Aorta (tissue), 5 donors: ENCODE data around the gene JHY. TPM values are rescaled to one million over a fixed set of nuclear protein-coding genes. Genes with fewer than 3 reads are reported as not detected.
A peak's percentile ranks its signal among the peaks of the same experiment; 100 is the strongest.

Source experiments
- ATAC-seq: fragments of 200-7000 bp; cut with Tn5 transposase; one replicate; pipeline ENCODE4 v1.9.1; 2022; ENCODE audit warnings: moderate library complexity; ENCODE audit not compliant: low FRiP score
- DNase-seq, 2 donors: peaks; one replicate each; pipeline ENCODE4 v3.0.0-alpha.2; 2020
- H3K27ac ChIP-seq, 2 donors: one replicate each; pipeline ENCODE4 v1.5.1; 2013; ENCODE audit warnings: low read length in 2 of 2, mild to moderate bottlenecking in 2 of 2, moderate library complexity in 2 of 2, control low read depth in 1 of 2, inconsistent platforms in 1 of 2, low read depth in 1 of 2
- H3K27me3 ChIP-seq, 2 donors: one replicate each; pipeline ENCODE4 v1.6.1; 2013; ENCODE audit warnings: control low read depth in 1 of 2, low read length in 1 of 2, mild to moderate bottlenecking in 1 of 2, moderate library complexity in 1 of 2; ENCODE audit not compliant: insufficient read depth in 2 of 2, control insufficient read depth in 1 of 2
- H3K36me3 ChIP-seq, 2 donors: one replicate each; pipeline ENCODE4 v1.6.1; 2013; ENCODE audit warnings: control low read depth in 1 of 2, low read length in 1 of 2, mild to moderate bottlenecking in 1 of 2; ENCODE audit not compliant: insufficient read depth in 2 of 2, control insufficient read depth in 1 of 2
- H3K4me1 ChIP-seq, 2 donors: one replicate each; pipeline ENCODE4 v1.6.1; 2013; ENCODE audit warnings: low read length in 2 of 2, control low read depth in 1 of 2, mild to moderate bottlenecking in 1 of 2, moderate library complexity in 1 of 2; ENCODE audit not compliant: insufficient read depth in 2 of 2, control insufficient read depth in 1 of 2
- H3K4me3 ChIP-seq, 2 donors: one replicate each; pipeline ENCODE4 v1.5.1; 2013; ENCODE audit warnings: low read length in 2 of 2, control low read depth in 1 of 2, mild to moderate bottlenecking in 1 of 2
- H3K9me3 ChIP-seq: one replicate; pipeline ENCODE4 v1.6.1; 2013; ENCODE audit warnings: mild to moderate bottlenecking, low read length; ENCODE audit not compliant: control insufficient read depth
- WGBS, 2 donors: extraction: QIAGEN DNeasy Blood & Tissue Kit; methylation state at CpG; one replicate each; pipeline ENCODE4 v1.1.7; 2013; 5-methylcytosine and 5-hydroxymethylcytosine counted together
- intact Hi-C, 2 donors: fragments of 100-400 bp; cut with DNase I; formaldehyde crosslinking; loops; one replicate each; pipeline versions ENCODE4 v1.14.2 to v1.15.0; 2022
- long read RNA-seq, 2 donors: library from polyadenylated mRNA; unstranded; transcript quantifications; one replicate each; pipeline ENCODE4 v2.0.0, GENCODE V29; 2020 to 2021
- polyA plus RNA-seq, 2 donors: library from polyadenylated mRNA; stranded (reverse); fragments of 200-250 nt; gene quantifications; one replicate each; pipeline ENCODE4 v1.2.3, GENCODE V29; 2013
- total RNA-seq, 2 donors: library from RNA; stranded (reverse); fragmentation: NEBNext Ultra II Directional; extraction: Animal tissue kit (Norgen Biotek cat#: 25700); gene quantifications; one replicate each; pipeline ENCODE4 v1.2.1, GENCODE V29; 2021
- donor health status: healthy with polysubstance abuse.
- donor health status: Bipolar disorder and iron deficiency.
- donor health status: DM: no; HTN: no; CAD: no.
- donor health status: DM: no; HTN: no; CAD: no.
- donor health status: DM: yes; HTN: yes; CAD: no.

JHY gene
- total RNA-seq (1 to 10 TPM; 6.1 to 7.1 TPM), polyA plus RNA-seq (1 to 10 TPM; 1.8 to 3.3 TPM)
- long read RNA-seq, donor 1, partial matches to known transcripts, result 3 of 10 reads
- long read RNA-seq, donor 1, other reads (novel, unspliced or antisense), result 5 of 10 reads
- long read RNA-seq, donor 2, partial matches to known transcripts, result 5 of 10 reads
- long read RNA-seq, donor 2, other reads (novel, unspliced or antisense), result 4 of 10 reads

DNA sequence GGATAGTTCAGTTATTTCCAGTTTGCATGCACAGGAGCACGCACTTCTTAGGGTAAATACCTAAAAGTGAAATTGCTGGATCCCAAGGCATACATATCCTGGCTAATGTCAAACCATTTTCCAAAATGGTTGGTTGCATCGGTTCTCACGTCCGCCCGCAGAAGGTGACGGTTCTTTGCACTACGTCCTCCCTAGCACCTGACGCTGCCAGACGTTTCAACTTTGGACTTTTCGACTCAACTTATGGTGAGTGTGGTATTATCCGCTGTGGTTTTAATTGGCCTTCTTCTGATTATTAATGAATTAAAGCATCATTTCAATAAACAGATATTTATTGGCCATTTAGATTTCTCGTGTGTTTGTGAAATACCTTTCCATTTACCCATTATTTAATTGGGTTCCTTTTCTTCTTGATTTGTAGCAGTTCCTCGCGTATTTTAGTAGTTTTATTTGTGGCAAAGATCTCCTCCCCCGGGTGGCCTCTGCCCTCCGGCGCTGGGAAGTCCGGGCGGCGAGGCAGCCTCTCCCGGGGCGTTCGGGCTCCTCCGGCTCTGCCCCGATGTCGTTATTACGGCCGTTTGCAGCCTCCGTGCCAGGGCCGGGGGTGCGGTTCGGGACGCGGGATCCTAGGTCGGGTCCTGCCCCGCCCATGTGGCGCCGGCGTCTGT lies at the start of gene JHY:
Gene JHY (plus strand): TSS at position 571 of the 668 bp plus-strand sequence. CDS start 3,091 bp downstream, outside the sequence.
- Histone ChIP-seq H3K9me3 (no peaks in the 10 kb centered on the region), H3K27ac (peak within 1 kb of the TSS in 1 of 2 donors; percentile 30), H3K36me3 (no peaks in the 10 kb centered on the region), H3K4me1 (no peaks in the 10 kb centered on the region), H3K27me3 (no peaks in the 10 kb centered on the region), H3K4me3 (peak within 1 kb of the TSS; percentile 66 to 68)
- intact Hi-C loops, result no loop called here
- peak in 1 of 2 donors; percentile 75 for DNase-seq
- ATAC-seq, result peak; percentile 74
- 24 to 27% methylated on average over 36 to 39 of the region's 39 CpGs for WGBS, 2 donors

DNA sequence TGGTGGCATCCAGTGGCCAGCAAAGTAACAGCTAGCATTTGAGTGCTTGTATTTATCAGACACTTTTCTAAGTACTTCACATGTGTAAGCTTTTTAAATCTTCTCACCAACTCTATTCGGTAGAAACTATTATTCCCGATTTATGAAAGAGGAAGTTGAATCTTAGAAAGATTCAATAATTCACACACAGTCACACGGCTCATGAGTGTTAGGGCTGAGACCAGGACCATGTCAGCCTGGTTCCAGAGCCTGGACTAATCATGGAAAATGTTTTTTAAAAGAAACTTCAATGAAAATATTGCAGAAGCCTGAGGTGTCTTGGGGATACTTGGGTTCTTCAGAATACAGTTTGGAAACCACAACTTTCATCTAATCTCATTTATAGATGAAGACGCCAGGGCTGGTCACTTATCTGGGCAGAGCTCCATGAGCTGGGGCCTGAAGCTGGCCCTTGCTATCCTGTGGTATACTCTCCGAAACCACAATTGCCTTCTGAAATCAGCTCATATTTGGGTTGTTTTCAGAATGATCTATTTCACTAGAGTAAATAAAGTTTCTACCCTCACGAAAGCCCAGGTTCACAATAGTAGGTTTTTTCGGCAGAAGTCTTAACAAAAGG lies 48.6 kb upstream of the JHY start:
- H3K27ac ChIP-seq, result no peak overlapping the region
- no peak overlapping the region for H3K4me3 ChIP-seq
- DNase-seq (no peak), ATAC-seq (no peak)
- H3K4me1 ChIP-seq, result no peaks in the 10 kb centered on the region
- intact Hi-C loops, result no loop called here
- no peaks in the 10 kb centered on the region for H3K36me3 ChIP-seq
- 83% methylated on average over 7 of the region's 7 CpGs for WGBS, 2 donors
- H3K27me3 ChIP-seq, result no peaks in the 10 kb centered on the region
- H3K9me3 ChIP-seq, result no peaks in the 10 kb centered on the region

DNA sequence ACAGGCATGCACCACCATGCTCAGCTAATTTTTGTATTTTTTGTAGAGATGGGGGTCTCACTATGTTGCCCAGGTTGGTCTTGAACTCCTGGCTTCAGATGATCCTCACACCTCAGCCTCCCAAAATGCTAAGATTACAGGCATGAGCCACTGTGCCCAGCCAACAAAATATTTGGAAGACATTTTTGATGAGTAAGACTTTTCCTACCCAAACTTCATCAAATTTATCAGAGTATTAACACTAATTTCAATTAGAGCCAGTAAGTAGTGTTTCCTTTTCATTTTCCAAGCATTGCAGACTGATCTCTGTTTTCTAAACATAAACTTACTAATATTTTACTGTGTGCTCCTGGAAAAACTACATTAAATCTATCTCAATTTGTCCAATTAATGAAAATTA lies 45.6 kb upstream of the JHY start:
- intact Hi-C loops, result no loop called here
- DNase-seq (no peak), ATAC-seq (no peak)
- Histone ChIP-seq H3K4me3 (no peak overlapping the region), H3K4me1 (no peaks in the 10 kb centered on the region), H3K27me3 (no peaks in the 10 kb centered on the region), H3K36me3 (no peaks in the 10 kb centered on the region), H3K9me3 (no peaks in the 10 kb centered on the region), H3K27ac (no peak overlapping the region)

DNA sequence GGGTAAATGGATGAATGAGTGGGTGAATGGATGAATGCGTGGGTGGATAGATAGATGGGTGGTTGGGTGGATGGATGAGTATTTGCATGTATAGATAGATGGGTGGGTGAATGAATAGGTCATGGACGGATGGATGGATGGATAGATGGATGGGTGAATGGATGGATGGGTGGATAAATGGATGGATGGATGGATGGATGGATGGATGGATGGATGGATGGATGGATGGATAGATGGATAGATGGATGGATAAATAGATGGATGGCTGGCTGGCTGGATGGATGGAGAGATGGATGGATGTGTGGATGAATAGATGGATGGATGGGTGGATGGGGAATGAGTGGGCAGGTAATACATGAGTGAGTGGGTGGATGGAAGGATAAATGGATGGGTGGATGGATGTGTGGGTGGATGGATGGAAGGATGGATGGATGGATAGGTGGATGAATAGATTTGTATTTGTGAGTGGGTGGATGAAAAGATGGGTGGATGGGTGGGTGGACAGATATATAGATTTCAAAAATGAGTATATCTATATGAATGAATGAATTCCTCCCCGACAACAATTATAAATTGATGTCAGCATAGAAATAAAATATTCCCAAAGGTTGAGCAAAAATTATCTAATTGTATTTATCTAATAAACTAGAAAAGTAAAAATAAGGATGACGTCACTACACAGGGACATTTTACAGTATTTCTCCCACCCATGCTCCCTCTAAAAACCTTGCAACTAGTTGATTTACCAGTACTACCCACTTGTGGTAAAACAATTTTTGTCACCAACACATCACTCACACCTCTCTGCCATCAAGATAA lies 44.8 kb upstream of the JHY start:
- no peaks in the 10 kb centered on the region for H3K9me3 ChIP-seq
- WGBS, 2 donors, result 89% methylated on average over 4 of the region's 4 CpGs
- no peak overlapping the region for H3K27ac ChIP-seq
- intact Hi-C loops, result no loop called here
- no peak for DNase-seq
- H3K36me3 ChIP-seq, result no peaks in the 10 kb centered on the region
- no peak for ATAC-seq
- H3K27me3 ChIP-seq, result no peaks in the 10 kb centered on the region
- no peak overlapping the region for H3K4me3 ChIP-seq
- no peaks in the 10 kb centered on the region for H3K4me1 ChIP-seq

DNA sequence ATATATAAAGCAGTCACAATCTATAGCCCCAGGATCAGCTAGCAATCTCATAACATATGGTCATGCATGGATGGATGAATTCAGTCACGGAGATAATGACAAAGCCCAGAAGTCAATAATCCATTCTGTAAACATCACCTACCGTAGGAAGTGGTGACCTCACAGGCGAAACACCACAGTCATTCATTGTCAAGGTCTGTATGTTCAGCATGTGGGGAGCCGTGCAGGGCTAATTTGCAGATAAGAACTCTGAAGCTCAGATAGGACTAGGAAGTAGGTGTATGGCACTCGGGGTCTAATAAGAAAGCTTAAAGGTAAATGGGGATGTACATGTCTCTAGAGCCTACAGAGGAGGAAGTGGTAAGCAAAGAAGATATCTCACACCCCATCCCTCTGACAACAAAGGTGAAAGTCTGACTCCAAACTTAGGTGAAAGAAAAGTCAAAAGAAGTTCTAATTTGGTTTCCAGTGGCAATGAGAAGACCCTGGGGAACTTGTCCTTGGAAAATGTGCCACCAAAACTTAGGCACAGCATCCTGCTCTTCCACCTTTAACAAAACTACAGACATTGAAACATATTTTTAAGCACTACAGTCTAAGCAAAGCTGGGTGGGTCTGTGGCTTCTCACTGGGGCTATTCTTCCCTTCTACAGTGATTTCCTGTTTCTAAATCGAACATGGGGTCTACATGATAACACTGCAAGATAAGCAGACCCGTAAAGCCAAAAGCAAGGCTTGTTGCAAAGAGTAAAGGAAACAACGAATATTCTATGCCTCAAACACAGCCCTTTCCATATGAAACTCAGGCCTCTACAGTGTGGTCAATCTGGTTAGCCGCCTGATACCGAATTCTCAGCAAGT lies 39.0 kb upstream of the JHY start:
- no peak overlapping the region for H3K27ac ChIP-seq
- no peaks in the 10 kb centered on the region for H3K36me3 ChIP-seq
- 63 to 65% methylated on average over 10 of the region's 10 CpGs for WGBS, 2 donors
- no peak overlapping the region for H3K4me3 ChIP-seq
- ATAC-seq (no peak), DNase-seq (no peak)
- H3K4me1 ChIP-seq, result no peaks in the 10 kb centered on the region
- no peaks in the 10 kb centered on the region for H3K9me3 ChIP-seq
- peaks cover 0 to 1% of the 10 kb centered on the region in 2 donors for H3K27me3 ChIP-seq
- intact Hi-C loops, result no loop called here

DNA sequence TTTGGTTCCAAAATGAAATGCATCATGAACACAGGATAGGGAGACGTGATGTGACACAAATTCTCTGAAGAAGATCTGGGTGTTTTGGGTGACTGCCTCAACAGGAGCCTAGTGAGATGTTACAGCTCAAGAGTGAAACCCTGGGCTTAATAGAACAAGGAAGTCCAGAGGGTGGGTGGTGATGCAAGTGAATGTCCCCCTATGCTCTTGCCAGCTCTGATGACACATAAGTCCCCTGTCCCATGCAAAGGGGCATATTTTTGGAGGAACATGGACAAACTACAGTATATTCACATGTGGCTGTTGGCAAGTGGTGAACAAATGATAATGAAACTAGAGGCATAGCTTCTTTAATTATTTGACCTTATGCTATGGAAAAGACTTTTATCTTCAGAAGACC lies 35.1 kb upstream of the JHY start:
- Histone ChIP-seq H3K4me1 (no peaks in the 10 kb centered on the region), H3K9me3 (no peaks in the 10 kb centered on the region), H3K27me3 (peaks cover 0 to 1% of the 10 kb centered on the region in 2 donors), H3K4me3 (no peak overlapping the region), H3K36me3 (no peaks in the 10 kb centered on the region), H3K27ac (no peak overlapping the region)
- no peak for DNase-seq
- ATAC-seq, result no peak
- 72 to 79% methylated on average over 1 of the region's 1 CpG for whole genome bisulfite sequencing, 2 donors
- intact Hi-C loops, result no loop called here

DNA sequence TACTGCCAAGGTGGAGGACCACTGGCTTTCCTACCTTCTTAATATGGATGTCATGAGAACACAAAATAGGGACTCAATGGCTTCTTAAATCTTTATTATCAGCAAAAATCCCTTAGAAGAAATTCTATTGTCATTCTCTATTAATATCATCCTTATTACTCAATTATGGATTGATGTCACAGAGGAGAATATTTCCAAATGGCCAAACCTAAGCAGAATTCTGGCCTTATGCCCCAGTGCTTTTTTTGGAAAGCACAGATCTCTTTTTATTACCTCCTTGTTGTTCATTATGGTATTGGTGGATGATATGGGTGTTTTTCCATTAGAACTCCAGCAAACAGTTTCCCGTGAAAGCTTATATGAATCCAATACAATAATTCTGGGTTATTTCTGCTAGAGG lies 34.4 kb upstream of the JHY start:
- peaks cover 0 to 1% of the 10 kb centered on the region in 2 donors for H3K27me3 ChIP-seq
- intact Hi-C loops, result no loop called here
- WGBS, 2 donors, result 82 to 90% methylated on average over 1 of the region's 1 CpG
- no peak overlapping the region for H3K27ac ChIP-seq
- H3K36me3 ChIP-seq, result no peaks in the 10 kb centered on the region
- no peak for ATAC-seq
- DNase-seq, result no peak
- no peak overlapping the region for H3K4me3 ChIP-seq
- H3K9me3 ChIP-seq, result no peaks in the 10 kb centered on the region
- no peaks in the 10 kb centered on the region for H3K4me1 ChIP-seq

DNA sequence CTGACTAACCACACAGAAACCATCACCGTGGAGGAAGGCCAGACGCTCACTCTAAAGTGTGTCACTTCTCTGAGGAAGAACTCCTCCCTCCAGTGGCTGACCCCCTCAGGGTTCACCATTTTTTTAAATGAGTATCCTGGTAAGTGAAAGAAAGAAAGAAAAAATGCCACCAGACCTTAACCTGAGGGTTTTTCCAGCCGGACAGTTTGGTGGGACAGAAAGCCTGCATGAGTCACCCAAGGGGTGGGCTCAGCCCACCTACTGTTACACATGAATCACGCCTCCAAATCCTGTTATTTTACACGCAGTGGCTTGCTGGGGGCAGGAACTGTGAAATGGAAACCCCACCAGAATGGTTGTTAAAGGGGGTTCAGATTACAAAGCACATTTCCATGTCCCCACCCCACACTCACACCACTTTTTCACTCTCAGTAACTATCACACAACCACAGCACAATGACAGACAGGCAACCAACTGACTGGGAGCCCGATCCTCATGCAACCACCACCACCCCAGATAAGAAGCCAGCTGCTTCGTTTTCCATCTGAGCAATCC lies 32.4 kb upstream of the JHY start:
- no peak for ATAC-seq
- H3K4me3 ChIP-seq, result no peak overlapping the region
- intact Hi-C loops, result loop anchor here (5.0 to 10.0 kb wide), 3 partner anchors 55 to 265 kb away; no protein-coding TSS in a partner anchor
- no peaks in the 10 kb centered on the region for H3K4me1 ChIP-seq
- H3K36me3 ChIP-seq, result no peaks in the 10 kb centered on the region
- WGBS, 2 donors, result 45 to 54% methylated on average over 7 of the region's 7 CpGs
- no peak for DNase-seq
- no peaks in the 10 kb centered on the region for H3K27me3 ChIP-seq
- H3K27ac ChIP-seq, result no peak overlapping the region
- H3K9me3 ChIP-seq, result no peaks in the 10 kb centered on the region
